ENCODE results near the gene LRRC7. TPM values are rescaled to one million over a fixed set of nuclear protein-coding genes. Genes with fewer than 3 reads are reported as not detected.

LRRC7 gene
- total and polyA plus RNA-seq, 2 of the 8 experiments (the other 6 are each of a cell fraction or from before 2014, with no cell fraction given): 0.03 to 0.17 TPM

- Histone ChIP-seq H3K18ac (ENCODE audit: extremely low read depth, low read length) (no peak overlapping the region), H4K8ac (ENCODE audit: extremely low read depth, insufficient read depth, low read length) (no peak overlapping the region), H3K14ac (ENCODE audit: insufficient read length) (no peak overlapping the region), H3K79me2 (ENCODE audit: control insufficient read depth in 1 of 2, insufficient read depth in 2 of 2, low read length in 2 of 2) (no peaks in the 10 kb centered on the region), H3K9me3 (ENCODE audit: insufficient read depth in 2 of 2, low read depth in 1 of 2, low read length in 1 of 2) (no peaks in the 10 kb centered on the region), H3K9ac (replicated peaks in 1 of 4; ENCODE audit: extremely low read depth in 1 of 4, low read depth in 3 of 4, low read length in 3 of 4) (no peak overlapping the region), H4K91ac (replicated peaks; ENCODE audit: insufficient read length, low read length) (no peak overlapping the region), H3K23me2 (ENCODE audit: low read depth, low read length) (no peaks in the 10 kb centered on the region), H3K4ac (replicated peaks; ENCODE audit: insufficient read length, low read depth, low read length) (no peak overlapping the region), H3K56ac (replicated peaks; ENCODE audit: insufficient read length, low read depth, low read length) (no peak overlapping the region), H3K4me1 (replicated peaks in 1 of 4; ENCODE audit: control insufficient read depth in 3 of 4, insufficient read depth in 4 of 4, low read length in 3 of 4) (0 out of 7 replicates have a peak, but pooled peaks cover 0 to 2% (median 0%) of the 10 kb centered on the region in 4 experiments), H2AFZ (ENCODE audit: low read length) (no peak overlapping the region), H2BK12ac (ENCODE audit: low read depth, low read length) (no peak overlapping the region), H2BK15ac (ENCODE audit: low read length) (no peak overlapping the region), H3K23ac (ENCODE audit: insufficient read length) (no peak overlapping the region), H2AK5ac (ENCODE audit: low read depth, low read length) (no peak overlapping the region), H2BK120ac (replicated peaks; ENCODE audit: low read depth, low read length) (no peak overlapping the region), H4K20me1 (replicated peaks in 1 of 2; ENCODE audit: control insufficient read depth in 1 of 2, insufficient read depth in 2 of 2, low read length in 2 of 2) (no peaks in the 10 kb centered on the region), H3K4me3 (ENCODE audit: extremely low read depth in 1 of 4, insufficient read depth in 2 of 4, low read depth in 3 of 4, low read length in 4 of 4) (no peak overlapping the region), H4K5ac (ENCODE audit: insufficient read length, low read depth, low read length) (no peak overlapping the region), H3K79me1 (ENCODE audit: low read depth, low read length) (no peaks in the 10 kb centered on the region), H3K27ac (ENCODE audit: low read depth, low read length) (no peak overlapping the region), H3K36me3 (ENCODE audit: control insufficient read depth in 2 of 4, insufficient read depth in 4 of 4, low read length in 3 of 4) (no peaks in the 10 kb centered on the region), H3K27me3 (replicated peaks in 1 of 4; ENCODE audit: control insufficient read depth in 3 of 4, extremely low read depth in 1 of 4, insufficient read depth in 3 of 4, low read length in 3 of 4) (no peaks in the 10 kb centered on the region), H3K4me2 (ENCODE audit: insufficient read depth in 1 of 2, low read depth in 2 of 2, low read length in 2 of 2) (no peak overlapping the region), H2BK20ac (ENCODE audit: low read length) (no peak overlapping the region), H2BK5ac (ENCODE audit: low read depth, low read length) (no peak overlapping the region)
- FAIRE-seq: no peak
- DNase-seq (ENCODE audit: low read depth in 1 of 2, low spot score in 2 of 2): no peak
- POLR2A ChIA-PET (ENCODE audit: partially characterized antibody): no interaction called here
- no peak for TF ChIP-seq TBP (IDR thresholded peaks at IDR 0.05; ENCODE audit: low read depth, low read length)
- TF ChIP-seq GABPA (IDR thresholded peaks at IDR 0.05; ENCODE audit: borderline replicate concordance, insufficient read depth, low read length): no peak
- TF ChIP-seq HDAC6 (IDR thresholded peaks at IDR 0.05; ENCODE audit: low read depth, low read length): no peak
- no peak for TF ChIP-seq CBX8 (IDR thresholded peaks at IDR 0.05; ENCODE audit: borderline replicate concordance, low read depth, low read length)
- no peak for TF ChIP-seq KDM1A (IDR thresholded peaks at IDR 0.05; ENCODE audit: borderline replicate concordance, low read length)
- TF ChIP-seq SIX5 (IDR thresholded peaks at IDR 0.05; ENCODE audit: low read depth, low read length): no peak
- CTCF ChIA-PET (ENCODE audit: partially characterized antibody): no interaction called here
- 91% methylated on average over 3 of the region's 3 CpGs; no CpG with 5 or more reads in 1 of the 2 experiments for WGBS, 2 experiments (ENCODE audit: extremely low coverage in 1 of 2, insufficient coverage in 1 of 2, insufficient read length in 1 of 2, insufficient replicate concordance in 2 of 2, low coverage in 1 of 2, low lambda C conversion rate in 2 of 2, missing lambda C conversion rate in 1 of 2)
These were observed 522.4 kb downstream of the LRRC7 start for GRCh38 chr1:70090141-70090540.
